WTC11 (cell line): ENCODE results near the gene TMC5. TPM values are rescaled to one million over a fixed set of nuclear protein-coding genes. Genes with fewer than 3 reads are reported as not detected.

ENCODE experiments used
- FOXJ3 ChIP-seq: sonication (generic); formaldehyde crosslinking; IDR thresholded peaks from 2 replicates; pipeline ENCODE4 v1.9.0; 2021; ENCODE audit warnings: missing genetic modification reagents, mild to moderate bottlenecking, borderline replicate concordance
- FOXP1 ChIP-seq: sonication (generic); formaldehyde crosslinking; IDR thresholded peaks from 2 replicates; pipeline ENCODE4 v1.8.0; 2022; ENCODE audit warnings: missing genetic modification reagents, mild to moderate bottlenecking, moderate library complexity, borderline replicate concordance
- GTF2I ChIP-seq: fragments of 250-450 bp; sonication (Bioruptor Pico); conservative IDR thresholded peaks from 2 replicates; pipeline ENCODE4 v1.4.0; 2021; ENCODE audit warnings: mild to moderate bottlenecking
- JUN ChIP-seq: sonication (generic); formaldehyde crosslinking; IDR thresholded peaks from 2 replicates; pipeline ENCODE4 v1.8.0; 2023; ENCODE audit warnings: mild to moderate bottlenecking, missing genetic modification reagents
- KAT7 ChIP-seq: sonication (generic); formaldehyde crosslinking; IDR thresholded peaks from 2 replicates; pipeline ENCODE4 v1.8.1; 2023; ENCODE audit warnings: missing genetic modification reagents, mild to moderate bottlenecking, borderline replicate concordance
- NR2C2 ChIP-seq: sonication (generic); formaldehyde crosslinking; IDR thresholded peaks from 2 replicates; pipeline ENCODE4 v1.8.0; 2022; ENCODE audit warnings: mild to moderate bottlenecking, missing genetic modification reagents
- SMAD4 ChIP-seq: sonication (generic); formaldehyde crosslinking; IDR thresholded peaks from 2 replicates; pipeline ENCODE4 v1.8.0; 2022; ENCODE audit warnings: mild to moderate bottlenecking, missing genetic modification reagents
- SOX15 ChIP-seq: fragments of 250-450 bp; sonication (Bioruptor Pico); IDR thresholded peaks from 2 replicates; pipeline ENCODE4 v1.9.0; 2021; ENCODE audit warnings: mild to moderate bottlenecking
- SP1 ChIP-seq: sonication (generic); formaldehyde crosslinking; conservative IDR thresholded peaks from 2 replicates; pipeline ENCODE4 v1.8.1; 2022; ENCODE audit warnings: missing genetic modification reagents
- ZNF232 ChIP-seq: sonication (generic); formaldehyde crosslinking; IDR thresholded peaks from 2 replicates; pipeline ENCODE4 v1.8.0; 2022; ENCODE audit warnings: mild to moderate bottlenecking, missing genetic modification reagents
- ZNF263 ChIP-seq: sonication (generic); formaldehyde crosslinking; IDR thresholded peaks from 2 replicates; pipeline ENCODE4 v1.8.1; 2022; ENCODE audit warnings: low read depth, mild to moderate bottlenecking, moderate library complexity, missing genetic modification reagents
- ZNF416 ChIP-seq: fragments of 250-450 bp; sonication (Bioruptor Pico); IDR thresholded peaks from 2 replicates; pipeline ENCODE4 v1.9.0; 2021; ENCODE audit warnings: mild to moderate bottlenecking, inconsistent platforms
- ZNF671 ChIP-seq: fragments of 250-450 bp; sonication (Bioruptor Pico); IDR thresholded peaks from 2 replicates; pipeline ENCODE4 v1.8.0; 2021; ENCODE audit warnings: mild to moderate bottlenecking
- total RNA-seq: library from RNA; stranded (reverse); gene quantifications from 3 replicates; pipeline ENCODE4 v1.2.3, GENCODE V29; 2021
- TF ChIP-seq, protein P1 (sequence below): sonication (generic); formaldehyde crosslinking; IDR thresholded peaks from 2 replicates; pipeline ENCODE4 v1.8.0; 2023; ENCODE audit warnings: missing genetic modification reagents, mild to moderate bottlenecking, borderline replicate concordance
- TF ChIP-seq, protein P2 (sequence below): sonication (generic); formaldehyde crosslinking; IDR thresholded peaks from 2 replicates; pipeline ENCODE4 v1.8.0; 2023; ENCODE audit warnings: missing genetic modification reagents
- TF ChIP-seq, protein P3 (sequence below): sonication (generic); formaldehyde crosslinking; IDR thresholded peaks from 2 replicates; pipeline ENCODE4 v1.8.1; 2023; ENCODE audit warnings: mild to moderate bottlenecking, missing genetic modification reagents, moderate library complexity
- TF ChIP-seq, protein P4 (sequence below): sonication (generic); formaldehyde crosslinking; conservative IDR thresholded peaks from 2 replicates; pipeline ENCODE4 v1.8.1; 2022; ENCODE audit warnings: mild to moderate bottlenecking, missing genetic modification reagents
- TF ChIP-seq, protein P5 (sequence below): sonication (generic); formaldehyde crosslinking; IDR thresholded peaks from 2 replicates; pipeline ENCODE4 v1.8.1; 2023; ENCODE audit warnings: mild to moderate bottlenecking, moderate library complexity, missing genetic modification reagents
- TF ChIP-seq, protein P6 (sequence below): sonication (generic); formaldehyde crosslinking; IDR thresholded peaks from 2 replicates; pipeline ENCODE4 v1.8.1; 2023; ENCODE audit warnings: mild to moderate bottlenecking, missing genetic modification reagents, borderline replicate concordance
- TF ChIP-seq, protein P7 (sequence below): sonication (generic); formaldehyde crosslinking; IDR thresholded peaks from 2 replicates; pipeline ENCODE4 v1.8.1; 2023; ENCODE audit warnings: mild to moderate bottlenecking, missing genetic modification reagents

TMC5 gene
- total RNA-seq, 1 experiment from 2014 or later = 3.1 TPM

DNA sequence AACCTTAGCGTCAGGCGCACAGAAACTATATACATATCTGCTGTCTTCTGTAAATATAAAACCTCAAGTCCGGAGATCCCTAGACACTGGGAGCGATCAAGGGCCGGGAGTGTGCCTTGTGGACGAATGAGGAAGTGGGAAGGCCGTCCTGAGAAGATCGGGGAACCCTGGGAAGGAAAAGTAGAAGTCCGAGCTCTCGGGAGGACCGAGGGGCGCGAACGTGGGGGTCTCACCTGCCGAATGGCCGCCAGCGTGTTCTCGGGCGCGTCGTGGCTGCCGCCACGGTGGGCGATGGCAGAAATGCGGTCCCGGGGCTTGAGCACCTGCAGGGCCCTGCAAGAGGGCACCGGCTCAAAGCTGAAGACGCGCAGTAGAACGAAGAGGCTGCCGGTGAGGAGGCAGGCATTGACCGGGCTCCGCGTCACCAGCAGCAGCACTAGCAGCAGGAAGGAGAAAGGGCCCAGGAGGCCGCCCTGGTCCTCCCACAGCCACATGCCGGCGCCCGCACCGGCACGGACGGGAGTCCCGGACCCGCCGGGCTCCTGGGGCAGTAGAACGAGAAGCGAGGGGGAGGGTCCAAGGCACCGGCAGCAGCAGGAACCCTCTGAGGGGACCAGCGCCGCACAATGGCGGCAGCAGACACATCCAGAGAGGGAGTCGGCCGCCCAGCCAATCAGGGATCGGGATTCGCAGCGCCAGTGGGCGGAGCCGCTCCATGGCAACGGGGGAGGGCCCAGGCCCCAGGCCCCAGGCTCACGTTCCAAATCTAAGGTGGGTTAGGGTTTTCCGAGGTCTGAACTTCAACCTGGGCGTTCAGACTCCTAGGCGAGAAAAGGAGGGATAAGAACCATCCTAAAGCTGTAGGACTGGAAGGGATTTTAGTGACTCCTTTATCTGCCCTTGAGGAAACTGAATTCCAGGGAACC lies 104.1 kb downstream of the TMC5 start, which contains the start of gene GDE1 (continued):
- TF ChIP-seq FOXP1 (CRISPR knock-in tag) (0 out of 2 replicates have a peak, but pooled peaks have one; percentile 54), GTF2I (CRISPR knock-in tag) (no peak), SOX15 (CRISPR knock-in tag) (no peak), FOXJ3 (CRISPR knock-in tag) (no peak), SP1 (peak; percentile 74), SMAD4 (CRISPR knock-in tag) (no peak), KAT7 (CRISPR knock-in tag) (no peak), ZNF263 (CRISPR knock-in tag) (no peak), ZNF671 (CRISPR knock-in tag) (no peak), ZNF416 (CRISPR knock-in tag) (0 out of 2 replicates have a peak, but pooled peaks have one; percentile 44), JUN (CRISPR knock-in tag) (0 out of 2 replicates have a peak, but pooled peaks have one; percentile 39), NR2C2 (CRISPR knock-in tag) (no peak), ZNF232 (CRISPR knock-in tag) (0 out of 2 replicates have a peak, but pooled peaks have one; percentile 40)
- TF ChIP-seq, protein P1, sequence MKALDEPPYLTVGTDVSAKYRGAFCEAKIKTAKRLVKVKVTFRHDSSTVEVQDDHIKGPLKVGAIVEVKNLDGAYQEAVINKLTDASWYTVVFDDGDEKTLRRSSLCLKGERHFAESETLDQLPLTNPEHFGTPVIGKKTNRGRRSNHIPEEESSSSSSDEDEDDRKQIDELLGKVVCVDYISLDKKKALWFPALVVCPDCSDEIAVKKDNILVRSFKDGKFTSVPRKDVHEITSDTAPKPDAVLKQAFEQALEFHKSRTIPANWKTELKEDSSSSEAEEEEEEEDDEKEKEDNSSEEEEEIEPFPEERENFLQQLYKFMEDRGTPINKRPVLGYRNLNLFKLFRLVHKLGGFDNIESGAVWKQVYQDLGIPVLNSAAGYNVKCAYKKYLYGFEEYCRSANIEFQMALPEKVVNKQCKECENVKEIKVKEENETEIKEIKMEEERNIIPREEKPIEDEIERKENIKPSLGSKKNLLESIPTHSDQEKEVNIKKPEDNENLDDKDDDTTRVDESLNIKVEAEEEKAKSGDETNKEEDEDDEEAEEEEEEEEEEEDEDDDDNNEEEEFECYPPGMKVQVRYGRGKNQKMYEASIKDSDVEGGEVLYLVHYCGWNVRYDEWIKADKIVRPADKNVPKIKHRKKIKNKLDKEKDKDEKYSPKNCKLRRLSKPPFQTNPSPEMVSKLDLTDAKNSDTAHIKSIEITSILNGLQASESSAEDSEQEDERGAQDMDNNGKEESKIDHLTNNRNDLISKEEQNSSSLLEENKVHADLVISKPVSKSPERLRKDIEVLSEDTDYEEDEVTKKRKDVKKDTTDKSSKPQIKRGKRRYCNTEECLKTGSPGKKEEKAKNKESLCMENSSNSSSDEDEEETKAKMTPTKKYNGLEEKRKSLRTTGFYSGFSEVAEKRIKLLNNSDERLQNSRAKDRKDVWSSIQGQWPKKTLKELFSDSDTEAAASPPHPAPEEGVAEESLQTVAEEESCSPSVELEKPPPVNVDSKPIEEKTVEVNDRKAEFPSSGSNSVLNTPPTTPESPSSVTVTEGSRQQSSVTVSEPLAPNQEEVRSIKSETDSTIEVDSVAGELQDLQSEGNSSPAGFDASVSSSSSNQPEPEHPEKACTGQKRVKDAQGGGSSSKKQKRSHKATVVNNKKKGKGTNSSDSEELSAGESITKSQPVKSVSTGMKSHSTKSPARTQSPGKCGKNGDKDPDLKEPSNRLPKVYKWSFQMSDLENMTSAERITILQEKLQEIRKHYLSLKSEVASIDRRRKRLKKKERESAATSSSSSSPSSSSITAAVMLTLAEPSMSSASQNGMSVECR = peak; percentile 81; the same call in 1 of the 2 replicates
- TF ChIP-seq, protein P2, sequence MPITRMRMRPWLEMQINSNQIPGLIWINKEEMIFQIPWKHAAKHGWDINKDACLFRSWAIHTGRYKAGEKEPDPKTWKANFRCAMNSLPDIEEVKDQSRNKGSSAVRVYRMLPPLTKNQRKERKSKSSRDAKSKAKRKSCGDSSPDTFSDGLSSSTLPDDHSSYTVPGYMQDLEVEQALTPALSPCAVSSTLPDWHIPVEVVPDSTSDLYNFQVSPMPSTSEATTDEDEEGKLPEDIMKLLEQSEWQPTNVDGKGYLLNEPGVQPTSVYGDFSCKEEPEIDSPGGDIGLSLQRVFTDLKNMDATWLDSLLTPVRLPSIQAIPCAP (CRISPR knock-in tag) = no peak
- TF ChIP-seq, protein P3, sequence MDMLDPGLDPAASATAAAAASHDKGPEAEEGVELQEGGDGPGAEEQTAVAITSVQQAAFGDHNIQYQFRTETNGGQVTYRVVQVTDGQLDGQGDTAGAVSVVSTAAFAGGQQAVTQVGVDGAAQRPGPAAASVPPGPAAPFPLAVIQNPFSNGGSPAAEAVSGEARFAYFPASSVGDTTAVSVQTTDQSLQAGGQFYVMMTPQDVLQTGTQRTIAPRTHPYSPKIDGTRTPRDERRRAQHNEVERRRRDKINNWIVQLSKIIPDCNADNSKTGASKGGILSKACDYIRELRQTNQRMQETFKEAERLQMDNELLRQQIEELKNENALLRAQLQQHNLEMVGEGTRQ (CRISPR knock-in tag) = no peak
- TF ChIP-seq, protein P4, sequence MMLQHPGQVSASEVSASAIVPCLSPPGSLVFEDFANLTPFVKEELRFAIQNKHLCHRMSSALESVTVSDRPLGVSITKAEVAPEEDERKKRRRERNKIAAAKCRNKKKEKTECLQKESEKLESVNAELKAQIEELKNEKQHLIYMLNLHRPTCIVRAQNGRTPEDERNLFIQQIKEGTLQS = no peak
- TF ChIP-seq, protein P5, sequence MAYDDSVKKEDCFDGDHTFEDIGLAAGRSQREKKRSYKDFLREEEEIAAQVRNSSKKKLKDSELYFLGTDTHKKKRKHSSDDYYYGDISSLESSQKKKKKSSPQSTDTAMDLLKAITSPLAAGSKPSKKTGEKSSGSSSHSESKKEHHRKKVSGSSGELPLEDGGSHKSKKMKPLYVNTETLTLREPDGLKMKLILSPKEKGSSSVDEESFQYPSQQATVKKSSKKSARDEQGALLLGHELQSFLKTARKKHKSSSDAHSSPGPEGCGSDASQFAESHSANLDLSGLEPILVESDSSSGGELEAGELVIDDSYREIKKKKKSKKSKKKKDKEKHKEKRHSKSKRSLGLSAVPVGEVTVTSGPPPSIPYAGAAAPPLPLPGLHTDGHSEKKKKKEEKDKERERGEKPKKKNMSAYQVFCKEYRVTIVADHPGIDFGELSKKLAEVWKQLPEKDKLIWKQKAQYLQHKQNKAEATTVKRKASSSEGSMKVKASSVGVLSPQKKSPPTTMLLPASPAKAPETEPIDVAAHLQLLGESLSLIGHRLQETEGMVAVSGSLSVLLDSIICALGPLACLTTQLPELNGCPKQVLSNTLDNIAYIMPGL = peak; percentile 68; the same call in 1 of the 2 replicates
- TF ChIP-seq, protein P6, sequence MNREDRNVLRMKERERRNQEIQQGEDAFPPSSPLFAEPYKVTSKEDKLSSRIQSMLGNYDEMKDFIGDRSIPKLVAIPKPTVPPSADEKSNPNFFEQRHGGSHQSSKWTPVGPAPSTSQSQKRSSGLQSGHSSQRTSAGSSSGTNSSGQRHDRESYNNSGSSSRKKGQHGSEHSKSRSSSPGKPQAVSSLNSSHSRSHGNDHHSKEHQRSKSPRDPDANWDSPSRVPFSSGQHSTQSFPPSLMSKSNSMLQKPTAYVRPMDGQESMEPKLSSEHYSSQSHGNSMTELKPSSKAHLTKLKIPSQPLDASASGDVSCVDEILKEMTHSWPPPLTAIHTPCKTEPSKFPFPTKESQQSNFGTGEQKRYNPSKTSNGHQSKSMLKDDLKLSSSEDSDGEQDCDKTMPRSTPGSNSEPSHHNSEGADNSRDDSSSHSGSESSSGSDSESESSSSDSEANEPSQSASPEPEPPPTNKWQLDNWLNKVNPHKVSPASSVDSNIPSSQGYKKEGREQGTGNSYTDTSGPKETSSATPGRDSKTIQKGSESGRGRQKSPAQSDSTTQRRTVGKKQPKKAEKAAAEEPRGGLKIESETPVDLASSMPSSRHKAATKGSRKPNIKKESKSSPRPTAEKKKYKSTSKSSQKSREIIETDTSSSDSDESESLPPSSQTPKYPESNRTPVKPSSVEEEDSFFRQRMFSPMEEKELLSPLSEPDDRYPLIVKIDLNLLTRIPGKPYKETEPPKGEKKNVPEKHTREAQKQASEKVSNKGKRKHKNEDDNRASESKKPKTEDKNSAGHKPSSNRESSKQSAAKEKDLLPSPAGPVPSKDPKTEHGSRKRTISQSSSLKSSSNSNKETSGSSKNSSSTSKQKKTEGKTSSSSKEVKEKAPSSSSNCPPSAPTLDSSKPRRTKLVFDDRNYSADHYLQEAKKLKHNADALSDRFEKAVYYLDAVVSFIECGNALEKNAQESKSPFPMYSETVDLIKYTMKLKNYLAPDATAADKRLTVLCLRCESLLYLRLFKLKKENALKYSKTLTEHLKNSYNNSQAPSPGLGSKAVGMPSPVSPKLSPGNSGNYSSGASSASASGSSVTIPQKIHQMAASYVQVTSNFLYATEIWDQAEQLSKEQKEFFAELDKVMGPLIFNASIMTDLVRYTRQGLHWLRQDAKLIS (CRISPR knock-in tag) = no peak
- TF ChIP-seq, protein P7, sequence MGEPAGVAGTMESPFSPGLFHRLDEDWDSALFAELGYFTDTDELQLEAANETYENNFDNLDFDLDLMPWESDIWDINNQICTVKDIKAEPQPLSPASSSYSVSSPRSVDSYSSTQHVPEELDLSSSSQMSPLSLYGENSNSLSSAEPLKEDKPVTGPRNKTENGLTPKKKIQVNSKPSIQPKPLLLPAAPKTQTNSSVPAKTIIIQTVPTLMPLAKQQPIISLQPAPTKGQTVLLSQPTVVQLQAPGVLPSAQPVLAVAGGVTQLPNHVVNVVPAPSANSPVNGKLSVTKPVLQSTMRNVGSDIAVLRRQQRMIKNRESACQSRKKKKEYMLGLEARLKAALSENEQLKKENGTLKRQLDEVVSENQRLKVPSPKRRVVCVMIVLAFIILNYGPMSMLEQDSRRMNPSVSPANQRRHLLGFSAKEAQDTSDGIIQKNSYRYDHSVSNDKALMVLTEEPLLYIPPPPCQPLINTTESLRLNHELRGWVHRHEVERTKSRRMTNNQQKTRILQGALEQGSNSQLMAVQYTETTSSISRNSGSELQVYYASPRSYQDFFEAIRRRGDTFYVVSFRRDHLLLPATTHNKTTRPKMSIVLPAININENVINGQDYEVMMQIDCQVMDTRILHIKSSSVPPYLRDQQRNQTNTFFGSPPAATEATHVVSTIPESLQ (CRISPR knock-in tag) = no peak
